Neural progenitor cell (in vitro differentiated cells): Measurements from ENCODE around the gene ST13.

Experiments
- CTCF ChIP-seq: fragments of 200-600 bp; sonication (generic); IDR thresholded peaks from 2 replicates; pipeline ENCODE4 v1.5.1; 2017; ENCODE audit warnings: antibody characterized with exemption, mild to moderate bottlenecking
- EZH2 ChIP-seq: fragments of 200-600 bp; sonication (generic); IDR thresholded peaks from 2 replicates; pipeline ENCODE4 v1.6.1; 2017; ENCODE audit warnings: antibody characterized with exemption, mild to moderate bottlenecking, moderate library complexity
- EZH2phosphoT487 ChIP-seq: fragments of 200-600 bp; sonication (generic); IDR thresholded peaks from 2 replicates; pipeline ENCODE4 v1.6.1; 2017; ENCODE audit warnings: antibody characterized with exemption

- TF ChIP-seq CTCF (no peak), EZH2 (no peak), EZH2phosphoT487 (no peak)
These were observed 65.2 kb downstream of the ST13 start for GRCh38 chr22:40791241-40791640.
